Caco-2 (cell line): ENCODE measurements around the gene ITGAD. TPM values are rescaled to one million over a fixed set of nuclear protein-coding genes. Genes with fewer than 3 reads are reported as not detected.

ENCODE experiments used
- BruUV-seq: library from RNA; stranded (reverse); fragments of 400-500 nt; replicated peaks from 2 replicates; lab custom pipeline; 2021; lab: Mats Ljungman, UMichigan
- CTCF ChIA-PET: fragments of 300-600 bp; sonication (Branson Sonifier 250); formaldehyde crosslinking; loops from one replicate; lab custom pipeline; 2022; ENCODE audit warnings: antibody characterized with exemption; lab: Charles Lee
- POLR2A ChIA-PET: fragments of 300-600 bp; sonication (Branson Sonifier 250); formaldehyde crosslinking; loops from one replicate; lab custom pipeline; 2022; ENCODE audit warnings: antibody characterized with exemption; lab: Charles Lee
- DNase-seq, 2 experiments: peaks; one replicate each; pipeline versions ENCODE4 v3.0.0 to v3.0.0-alpha.2; 2020 to 2022
- H3K27me3 ChIP-seq: replicated peaks from 2 replicates; pipeline ENCODE4 v1.6.0; 2011; ENCODE audit warnings: low read length; ENCODE audit not compliant: control insufficient read depth, insufficient read depth
- H3K36me3 ChIP-seq: 2 replicates; pipeline ENCODE4 v1.5.1; 2011; ENCODE audit warnings: low read length; ENCODE audit not compliant: control insufficient read depth, insufficient read depth
- H3K4me1 ChIP-seq: fragments of 250-450 bp; sonication (Bioruptor Pico); 2 replicates; pipeline ENCODE4 v1.5.1; 2020; ENCODE audit warnings: mild to moderate bottlenecking
- H3K4me3 ChIP-seq: 2 replicates; pipeline ENCODE4 v1.5.1; 2011; ENCODE audit warnings: low read depth, mild to moderate bottlenecking, control low read depth, low read length
- H3K9me3 ChIP-seq: fragments of 250-450 bp; sonication (Bioruptor Pico); 2 replicates; pipeline ENCODE4 v1.5.1; 2020; ENCODE audit warnings: mild to moderate bottlenecking, moderate library complexity
- H3K27ac Mint-ChIP-seq: one replicate; pipeline ENCODE4 v1.8.0; 2022; ENCODE audit warnings: mixed read lengths; ENCODE audit not compliant: unreplicated experiment
- H3K27me3 Mint-ChIP-seq: one replicate; pipeline ENCODE4 v1.8.0; 2022; ENCODE audit warnings: mixed read lengths; ENCODE audit not compliant: insufficient read depth, unreplicated experiment
- H3K36me3 Mint-ChIP-seq: one replicate; pipeline ENCODE4 v1.8.0; 2022; ENCODE audit warnings: mild to moderate bottlenecking, mixed read lengths; ENCODE audit not compliant: insufficient read depth, unreplicated experiment
- H3K4me1 Mint-ChIP-seq: one replicate; pipeline ENCODE4 v1.8.0; 2022; ENCODE audit warnings: low read depth, mixed read lengths; ENCODE audit not compliant: unreplicated experiment
- H3K4me3 Mint-ChIP-seq: one replicate; pipeline ENCODE4 v1.8.0; 2022; ENCODE audit warnings: mild to moderate bottlenecking, moderate library complexity, mixed read lengths; ENCODE audit not compliant: unreplicated experiment
- H3K9me3 Mint-ChIP-seq: one replicate; pipeline ENCODE4 v1.8.0; 2022; ENCODE audit warnings: mixed read lengths; ENCODE audit not compliant: unreplicated experiment
- intact Hi-C: fragments of 100-400 bp; cut with micrococcal nuclease; formaldehyde crosslinking; loops from one replicate; pipeline ENCODE4 v1.10.0; 2022; ENCODE audit not compliant: unreplicated experiment
- total RNA-seq: library from RNA; stranded (reverse); gene quantifications from 2 replicates; pipeline ENCODE4 v1.2.3, GENCODE V29; 2022
- TF ChIP-seq, protein P1 (sequence below), 2 experiments: fragments of 200-600 bp in 1 of 2; IDR thresholded peaks; 1 replicate in 1 of 2; 2 replicates in 1 of 2; pipeline versions ENCODE4 v1.5.1 to v1.8.0; 2011 to 2022; ENCODE audit warnings: antibody characterized with exemption in 1 of 2, control low read depth in 1 of 2, inconsistent platforms in 1 of 2, low read depth in 1 of 2, low read length in 1 of 2, mild to moderate bottlenecking in 1 of 2, moderate library complexity in 1 of 2; ENCODE audit not compliant: insufficient read depth in 1 of 2, severe bottlenecking in 1 of 2, unreplicated experiment in 1 of 2

The ITGAD gene
- total RNA-seq, 1 experiment from 2014 or later, result not detected

DNA sequence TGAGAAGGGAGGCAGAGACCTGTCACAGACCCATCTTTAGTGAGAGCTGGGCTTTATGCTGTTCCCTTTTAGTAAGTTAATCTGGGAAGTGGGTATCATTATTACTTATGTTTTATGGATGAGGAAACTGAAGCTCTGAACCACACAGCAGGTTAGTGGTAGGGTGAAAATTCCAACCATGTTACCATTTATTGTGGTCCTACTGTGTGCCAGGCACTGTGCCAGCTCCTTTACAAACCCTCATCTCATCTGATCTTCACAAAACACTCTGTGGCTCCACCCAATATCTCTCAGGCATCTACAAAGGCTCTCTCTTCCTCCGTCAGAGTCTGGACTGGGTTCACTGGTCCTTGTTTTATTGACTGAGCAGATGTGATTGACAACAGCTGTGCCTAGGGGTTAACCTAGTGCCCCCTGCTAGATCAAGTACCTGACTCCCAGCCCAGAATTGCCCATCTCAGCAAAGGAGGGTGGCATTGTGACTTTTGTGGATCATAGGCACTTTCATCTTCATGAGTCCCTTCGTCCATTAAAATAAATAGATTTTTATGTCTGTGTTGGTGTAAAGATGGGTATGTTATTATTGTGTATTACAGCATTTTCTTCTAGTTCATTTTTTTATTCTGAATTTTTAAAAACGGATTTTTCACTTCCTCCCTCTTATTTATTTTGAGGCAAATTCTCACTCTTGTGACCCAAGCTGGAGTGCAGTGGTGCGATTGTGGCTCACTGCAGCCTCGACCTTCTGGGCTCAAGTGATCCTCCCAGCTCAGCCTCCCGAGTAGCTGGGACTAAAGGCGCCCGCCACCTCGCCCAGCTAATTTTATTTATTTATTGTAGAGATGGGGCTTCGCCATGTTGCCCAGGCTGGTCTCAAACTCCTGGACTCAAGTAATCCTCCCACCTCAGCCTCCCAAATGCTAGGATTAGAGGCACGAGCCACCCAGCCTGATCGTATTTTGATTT lies 81.9 kb downstream of the ITGAD start:
- ChIA-PET CTCF (interaction anchor here (1.0 to 3.6 kb wide), 3 partner anchors 15 to 17 kb away, joined by 3 to 33 read pairs (median 3); partner anchors contain the start of gene ARMC5), POLR2A (no interaction called here)
- Mint-ChIP-seq H3K9me3 (no peaks in the 10 kb centered on the region), H3K27ac (no peak overlapping the region), H3K4me1 (peaks cover 24% of the 10 kb centered on the region), H3K36me3 (peaks cover 24% of the 10 kb centered on the region), H3K4me3 (no peak overlapping the region), H3K27me3 (no peaks in the 10 kb centered on the region)
- TF ChIP-seq, protein P1, sequence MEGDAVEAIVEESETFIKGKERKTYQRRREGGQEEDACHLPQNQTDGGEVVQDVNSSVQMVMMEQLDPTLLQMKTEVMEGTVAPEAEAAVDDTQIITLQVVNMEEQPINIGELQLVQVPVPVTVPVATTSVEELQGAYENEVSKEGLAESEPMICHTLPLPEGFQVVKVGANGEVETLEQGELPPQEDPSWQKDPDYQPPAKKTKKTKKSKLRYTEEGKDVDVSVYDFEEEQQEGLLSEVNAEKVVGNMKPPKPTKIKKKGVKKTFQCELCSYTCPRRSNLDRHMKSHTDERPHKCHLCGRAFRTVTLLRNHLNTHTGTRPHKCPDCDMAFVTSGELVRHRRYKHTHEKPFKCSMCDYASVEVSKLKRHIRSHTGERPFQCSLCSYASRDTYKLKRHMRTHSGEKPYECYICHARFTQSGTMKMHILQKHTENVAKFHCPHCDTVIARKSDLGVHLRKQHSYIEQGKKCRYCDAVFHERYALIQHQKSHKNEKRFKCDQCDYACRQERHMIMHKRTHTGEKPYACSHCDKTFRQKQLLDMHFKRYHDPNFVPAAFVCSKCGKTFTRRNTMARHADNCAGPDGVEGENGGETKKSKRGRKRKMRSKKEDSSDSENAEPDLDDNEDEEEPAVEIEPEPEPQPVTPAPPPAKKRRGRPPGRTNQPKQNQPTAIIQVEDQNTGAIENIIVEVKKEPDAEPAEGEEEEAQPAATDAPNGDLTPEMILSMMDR (IDR thresholded peaks at IDR 0.05; ENCODE audit: insufficient read depth in 1 of 2, low read depth in 1 of 2, low read length in 1 of 2, severe bottlenecking in 1 of 2, unreplicated experiment in 1 of 2), result no peak
- intact Hi-C loops, result no loop called here
- Histone ChIP-seq H3K4me1 (peaks cover 3% of the 10 kb centered on the region), H3K9me3 (no peaks in the 10 kb centered on the region), H3K4me3 (no peak overlapping the region), H3K27me3 (no peaks in the 10 kb centered on the region), H3K36me3 (no peaks in the 10 kb centered on the region)
- no TSS peak for BruUV-seq
- no peak for DNase-seq

DNA sequence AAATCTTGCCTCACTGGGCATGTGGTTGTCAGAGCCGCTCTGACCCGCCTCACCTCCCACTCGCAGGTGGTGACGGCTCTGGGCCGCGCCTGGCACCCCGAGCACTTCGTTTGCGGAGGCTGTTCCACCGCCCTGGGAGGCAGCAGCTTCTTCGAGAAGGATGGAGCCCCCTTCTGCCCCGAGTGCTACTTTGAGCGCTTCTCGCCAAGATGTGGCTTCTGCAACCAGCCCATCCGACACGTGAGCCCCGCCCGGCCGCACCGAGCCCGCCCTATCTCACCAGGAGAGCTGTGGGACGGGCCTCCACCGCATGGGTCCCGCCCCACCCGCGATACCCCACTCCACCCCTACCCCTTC lies 82.8 kb downstream of the ITGAD start:
- peaks cover 24% of the 10 kb centered on the region for H3K36me3 Mint-ChIP-seq
- peak overlapping the region; percentile 86 for H3K27ac Mint-ChIP-seq
- TF ChIP-seq, protein P1 (IDR thresholded peaks at IDR 0.05; ENCODE audit: insufficient read depth in 1 of 2, low read depth in 1 of 2, low read length in 1 of 2, severe bottlenecking in 1 of 2, unreplicated experiment in 1 of 2), result no peak
- Histone ChIP-seq H3K4me3 (peak overlapping the region; percentile 81), H3K9me3 (no peaks in the 10 kb centered on the region), H3K36me3 (no peaks in the 10 kb centered on the region), H3K4me1 (peaks cover 3% of the 10 kb centered on the region), H3K27me3 (no peaks in the 10 kb centered on the region)
- ChIA-PET POLR2A (no interaction called here), CTCF (interaction anchor here (3.6 kb wide), 1 partner anchor 17 kb away, joined by 33 read pairs; the partner anchor contains the start of gene ARMC5)
- DNase-seq, result peak in 1 of 2 experiments; percentile 23
- H3K27me3 Mint-ChIP-seq, result no peaks in the 10 kb centered on the region
- BruUV-seq, result no TSS peak
- peak overlapping the region; percentile 86 for H3K4me3 Mint-ChIP-seq
- no peaks in the 10 kb centered on the region for H3K9me3 Mint-ChIP-seq
- intact Hi-C loops, result loop anchor here (2.0 kb wide), 1 partner anchor 33 kb away; the partner anchor contains the start of gene RUSF1
- peaks cover 24% of the 10 kb centered on the region for H3K4me1 Mint-ChIP-seq

Other genes with a start within 250 kb of the ITGAD start
- 1.4 and 1.6 TPM in 2 replicates for gene PRSS36, start 243.3 kb upstream of the ITGAD start, total RNA-seq
- 489 and 490 TPM in 2 replicates for gene FUS, start 213.2 kb upstream of the ITGAD start, total RNA-seq
- gene PYCARD, start 190.6 kb upstream of the ITGAD start, total RNA-seq, result 0.49 and 0.84 TPM in 2 replicates
- 0.07 TPM in 2 replicates for gene TRIM72, start 179.2 kb upstream of the ITGAD start, total RNA-seq
- not detected in 2 replicates for gene PYDC1, start 176.2 kb upstream of the ITGAD start, total RNA-seq
- 0.19 TPM in 1 of 2 replicates, not detected in the other for gene ITGAM, start 133.4 kb upstream of the ITGAD start, total RNA-seq
- gene ITGAX, start 38.2 kb upstream of the ITGAD start, total RNA-seq, result not detected in 2 replicates
- not detected in 2 replicates for gene COX6A2, start 35.0 kb downstream of the ITGAD start, total RNA-seq
- gene ZNF843, start 49.5 kb downstream of the ITGAD start, total RNA-seq, result 0.09 and 0.30 TPM in 2 replicates
- gene ARMC5, start 66.2 kb downstream of the ITGAD start, total RNA-seq, result 9.7 and 10.2 TPM in 2 replicates
- 9.3 and 10.0 TPM in 2 replicates for gene TGFB1I1, start 78.8 kb downstream of the ITGAD start, total RNA-seq
- gene SLC5A2, start 89.8 kb downstream of the ITGAD start, total RNA-seq, result 2.8 and 3.0 TPM in 2 replicates
- gene RUSF1, start 115.1 kb downstream of the ITGAD start, total RNA-seq, result 23.5 and 30.5 TPM in 2 replicates
- gene AHSP, start 134.6 kb downstream of the ITGAD start, total RNA-seq, result not detected in 2 replicates